SHP77 treated with DMSO at 0.1 percent for 48 hours (cell line): ENCODE results near the gene KCNAB1.
"Not testable (repeated sequence)": the region's sequence is repeated elsewhere in the genome, so short reads cannot be mapped to it uniquely, and the experiment has no call there.

Experiments used
- DNase-seq: peaks from one replicate; lab custom pipeline; 2025; lab: John Stamatoyannopoulos, UW

KCNAB1 gene

GRCh38 chr3:156271995-156272719 is 151.8 kb downstream of the KCNAB1 start:
- DNase-seq = no peak

GRCh38 chr3:156273111-156273694 is 152.8 kb downstream of the KCNAB1 start:
- DNase-seq = no peak

GRCh38 chr3:156274791-156275190 is 154.4 kb downstream of the KCNAB1 start:
- no peak for DNase-seq

- not testable (repeated sequence) for DNase-seq
Observed at GRCh38 chr3:156284637-156285036, 164.3 kb downstream of the KCNAB1 start.

GRCh38 chr3:156285626-156286025 is 165.2 kb downstream of the KCNAB1 start:
- no peak for DNase-seq

- no peak for DNase-seq
Observed at GRCh38 chr3:156290924-156291271, 170.5 kb downstream of the KCNAB1 start.

GRCh38 chr3:156291272-156292123 is 171.1 kb downstream of the KCNAB1 start:
- no peak for DNase-seq

- DNase-seq = no peak
Observed at GRCh38 chr3:156293566-156293965, 173.2 kb downstream of the KCNAB1 start.

GRCh38 chr3:156297582-156297981 is 177.2 kb downstream of the KCNAB1 start:
- no peak for DNase-seq

GRCh38 chr3:156298014-156298413 is 177.6 kb downstream of the KCNAB1 start:
- DNase-seq = no peak

GRCh38 chr3:156298938-156299337 is 178.6 kb downstream of the KCNAB1 start:
- no peak for DNase-seq

GRCh38 chr3:156299569-156299968 is 179.2 kb downstream of the KCNAB1 start:
- no peak for DNase-seq

- DNase-seq = no peak
Observed at GRCh38 chr3:156300371-156300770, 180.0 kb downstream of the KCNAB1 start.

- DNase-seq = no peak
Observed at GRCh38 chr3:156300929-156301840, 180.8 kb downstream of the KCNAB1 start.

GRCh38 chr3:156303001-156303707 is 182.8 kb downstream of the KCNAB1 start:
- DNase-seq = no peak

GRCh38 chr3:156304406-156304805 is 184.0 kb downstream of the KCNAB1 start:
- no peak for DNase-seq

GRCh38 chr3:156305672-156306071 is 185.3 kb downstream of the KCNAB1 start:
- no peak for DNase-seq

- no peak for DNase-seq
Observed at GRCh38 chr3:156307704-156308103, 187.3 kb downstream of the KCNAB1 start.

- no peak for DNase-seq
Observed at GRCh38 chr3:156311431-156311830, 191.1 kb downstream of the KCNAB1 start.

GRCh38 chr3:156311930-156312329 is 191.6 kb downstream of the KCNAB1 start:
- DNase-seq = no peak

- no peak for DNase-seq
Observed at GRCh38 chr3:156316076-156316475, 195.7 kb downstream of the KCNAB1 start.
